B cell (primary cell): ENCODE measurements around the gene TAF13. TPM values are rescaled to one million over a fixed set of nuclear protein-coding genes. Genes with fewer than 3 reads are reported as not detected.

Source experiments
- ATAC-seq: fragments of 200-7000 bp; cut with Tn5 transposase; one replicate; pipeline ENCODE4 v1.10.0; 2021; ENCODE audit warnings: low read depth, mild to moderate bottlenecking, moderate number of reproducible peaks, moderate library complexity
- CTCF ChIA-PET: fragments of 350-600 bp; sonication (Branson Sonifier 250); formaldehyde crosslinking; loops from one replicate; lab custom pipeline; 2021; ENCODE audit warnings: antibody characterized with exemption, inconsistent platforms; lab: Charles Lee
- POLR2A ChIA-PET: fragments of 350-600 bp; sonication (Branson Sonifier 250); formaldehyde crosslinking; loops from one replicate; lab custom pipeline; 2021; ENCODE audit warnings: antibody characterized with exemption; lab: Charles Lee
- DNase-seq: peaks from one replicate; pipeline ENCODE4 v3.0.0; 2013
- H2AFZ ChIP-seq: 2 replicates; pipeline ENCODE4 v1.6.1; 2012; ENCODE audit warnings: mild to moderate bottlenecking, low read depth, low read length; ENCODE audit not compliant: insufficient read depth, poor library complexity, severe bottlenecking
- H3K27ac ChIP-seq, 2 donors: 1 replicate in 1 of 2; 2 replicates in 1 of 2; pipeline ENCODE4 v1.5.1; 2012 to 2013; ENCODE audit warnings: low read length in 2 of 2, mild to moderate bottlenecking in 2 of 2, moderate library complexity in 1 of 2
- H3K27me3 ChIP-seq, 4 experiments: fragments of 200-600 bp in 1 of 4; sonication (generic) in 1 of 4; replicated peaks in 1 of 4; 1 replicate in 2 of 4; 2 replicates in 2 of 4; pipeline versions ENCODE4 v1.6.1 to v1.7.0; 2013 to 2016; ENCODE audit warnings: low read length in 3 of 4, mild to moderate bottlenecking in 2 of 4, mixed read lengths in 1 of 4, moderate library complexity in 1 of 4; ENCODE audit not compliant: insufficient read depth in 4 of 4, control insufficient read depth in 3 of 4; ENCODE audit errors: control extremely low read depth in 1 of 4
- H3K36me3 ChIP-seq, 2 experiments: replicated peaks in 1 of 2; 1 replicate in 1 of 2; 2 replicates in 1 of 2; pipeline versions ENCODE4 v1.6.1 to v1.7.1; 2013; ENCODE audit warnings: low read length in 1 of 2; ENCODE audit not compliant: insufficient read depth in 2 of 2, control insufficient read depth in 1 of 2; ENCODE audit errors: control extremely low read depth in 1 of 2, extremely low read depth in 1 of 2
- H3K4me1 ChIP-seq, 2 donors: fragments of 200-600 bp in 1 of 2; sonication (generic) in 1 of 2; 1 replicate in 1 of 2; 2 replicates in 1 of 2; pipeline versions ENCODE4 v1.5.1 to v1.6.1; 2013 to 2017; ENCODE audit warnings: low read length in 2 of 2; ENCODE audit not compliant: control insufficient read depth in 2 of 2, insufficient read depth in 2 of 2
- H3K4me2 ChIP-seq: replicated peaks from 2 replicates; pipeline ENCODE3; 2012; ENCODE audit warnings: mild to moderate bottlenecking, low read depth, low read length; ENCODE audit not compliant: poor library complexity, severe bottlenecking
- H3K4me3 ChIP-seq, 5 experiments: fragments of 200-600 bp in 1 of 5; sonication (generic) in 1 of 5; 1 replicate in 3 of 5; 2 replicates in 2 of 5; pipeline versions ENCODE4 v1.5.1 to v1.7.0; 2011 to 2016; ENCODE audit warnings: low read length in 4 of 5, mild to moderate bottlenecking in 4 of 5, low read depth in 2 of 5, control low read depth in 1 of 5, moderate library complexity in 1 of 5; ENCODE audit not compliant: insufficient read depth in 1 of 5; ENCODE audit errors: control extremely low read depth in 1 of 5, extremely low read depth in 1 of 5
- H3K79me2 ChIP-seq: fragments of 200-600 bp; sonication (generic); one replicate; pipeline ENCODE4 v1.6.0; 2016; ENCODE audit warnings: low read length; ENCODE audit not compliant: control insufficient read depth, insufficient read depth
- H3K9ac ChIP-seq: fragments of 200-600 bp; sonication (generic); 2 replicates; pipeline ENCODE4 v1.6.1; 2017; ENCODE audit warnings: mild to moderate bottlenecking, low read length, moderate library complexity
- H3K9me3 ChIP-seq, 3 donors: one replicate each; pipeline versions ENCODE4 v1.6.1 to v1.7.1; 2013; ENCODE audit warnings: low read length in 2 of 3; ENCODE audit not compliant: control insufficient read depth in 2 of 3, insufficient read depth in 1 of 3; ENCODE audit errors: control extremely low read depth in 1 of 3
- H4K20me1 ChIP-seq: 2 replicates; pipeline ENCODE4 v1.6.0; 2012; ENCODE audit warnings: mild to moderate bottlenecking, low read length; ENCODE audit not compliant: insufficient read depth, control insufficient read depth, poor library complexity, severe bottlenecking
- H3K27ac Mint-ChIP-seq: one replicate; pipeline ENCODE4 v1.8.0; 2021; ENCODE audit warnings: mixed read lengths
- H3K27me3 Mint-ChIP-seq: one replicate; pipeline ENCODE4 v1.8.0; 2021; ENCODE audit warnings: mixed read lengths
- H3K4me1 Mint-ChIP-seq: one replicate; pipeline ENCODE4 v1.8.0; 2021; ENCODE audit warnings: mixed read lengths
- H3K4me3 Mint-ChIP-seq: one replicate; pipeline ENCODE4 v1.8.0; 2021; ENCODE audit warnings: mixed read lengths
- H3K9me3 Mint-ChIP-seq: one replicate; pipeline ENCODE4 v1.8.0; 2022; ENCODE audit warnings: mixed read lengths; ENCODE audit not compliant: insufficient read depth
- CTCF ChIP-seq: fragments of 200-600 bp; IDR thresholded peaks from one replicate; pipeline ENCODE4 v1.8.0; 2022; ENCODE audit warnings: antibody characterized with exemption, mild to moderate bottlenecking
- EZH2 ChIP-seq: IDR thresholded peaks from 2 replicates; pipeline ENCODE4 v1.6.1; 2012; ENCODE audit warnings: borderline replicate concordance, low read depth, mild to moderate bottlenecking, moderate library complexity, low read length; ENCODE audit not compliant: insufficient read depth, poor library complexity, severe bottlenecking
- WGBS: methylation state at CpG from one replicate; pipeline ENCODE4 v1.1.5; 2013; ENCODE audit warnings: missing lambda C conversion rate; ENCODE audit not compliant: insufficient coverage; 5-methylcytosine and 5-hydroxymethylcytosine counted together
- intact Hi-C: fragments of 100-400 bp; cut with micrococcal nuclease; formaldehyde crosslinking; loops from one replicate; pipeline ENCODE4 v1.10.0; 2022
- polyA plus RNA-seq: library from polyadenylated mRNA; depleted of rRNA; stranded (reverse); fragments of >200 nt; gene quantifications from 2 replicates; pipeline ENCODE4 v1.2.3, GENCODE V29; 2012
- total RNA-seq, 2 donors: library from RNA; stranded (reverse); fragments of 120-200 nt in 1 of 2; gene quantifications; 1 replicate in 1 of 2; 2 replicates in 1 of 2; pipeline versions ENCODE4 v1.2.3 to v1.2.4, GENCODE V29; 2013 to 2022

Gene TAF13
- total and polyA plus RNA-seq, 2 donors (not counting 1 experiment from before 2014, with no cell fraction given): 6.6 to 14.3 TPM

GRCh38 chr1:109041621-109042468 is 34.0 kb downstream of the TAF13 start, which contains the start of gene WDR47:
Gene WDR47 (minus strand): TSS chr1:109042102. CDS start chr1:109023512, 18,590 bp downstream.
- H3K9me3 ChIP-seq: peaks cover 0 to 3% (median 0%) of the 10 kb centered on the region in 3 donors
- peak within 1 kb of the TSS; percentile 67 to 75 for H3K27ac ChIP-seq
- no peak for TF ChIP-seq CTCF
- TF ChIP-seq EZH2: no peak
- Mint-ChIP-seq H3K27me3 (peaks cover 3% of the 10 kb centered on the region), H3K27ac (peak within 1 kb of the TSS; percentile 95), H3K4me1 (peaks cover 16% of the 10 kb centered on the region), H3K9me3 (no peaks in the 10 kb centered on the region), H3K4me3 (peak within 1 kb of the TSS; percentile 97)
- H3K4me1 ChIP-seq: peaks cover 7% of the 10 kb centered on the region in 2 donors
- H2AFZ ChIP-seq: peak within 1 kb of the TSS; percentile 89
- H3K79me2 ChIP-seq: peaks cover 22% of the 10 kb centered on the region
- H3K27me3 ChIP-seq: no peaks in the 10 kb centered on the region
- ATAC-seq (peak; percentile 96), DNase-seq (peak; percentile 96)
- intact Hi-C loops: loop anchor here (1.0 to 10.0 kb wide), 9 partner anchors 34 to 973 kb away; partner anchors contain the start of genes CLCC1, EEIG2, HENMT1 and SARS1
- WGBS: under 1% methylated on average over 88 of the region's 90 CpGs
- H3K4me3 ChIP-seq: peak within 1 kb of the TSS; percentile 30 to 93 (median 92)
- H3K36me3 ChIP-seq: no peaks in the 10 kb centered on the region
- ChIA-PET CTCF (interaction anchor here (0.6 to 2.0 kb wide), 4 partner anchors 34 to 79 kb away, joined by 3 to 22 read pairs (median 4); partner anchors contain the start of genes CLCC1, TAF13 and TMEM167B), POLR2A (interaction anchor here (0.5 to 1.4 kb wide), 7 partner anchors 34 to 842 kb away, joined by 3 to 21 read pairs (median 6); partner anchors contain the start of genes CLCC1, PSMA5, SLC25A24 and TAF13)
- peak within 1 kb of the TSS; percentile 97 for H3K4me2 ChIP-seq
- H4K20me1 ChIP-seq: no peaks in the 10 kb centered on the region
- peak within 1 kb of the TSS; percentile 92 for H3K9ac ChIP-seq
